ENCODE data around the gene TAF7L.

The TAF7L gene

DNA sequence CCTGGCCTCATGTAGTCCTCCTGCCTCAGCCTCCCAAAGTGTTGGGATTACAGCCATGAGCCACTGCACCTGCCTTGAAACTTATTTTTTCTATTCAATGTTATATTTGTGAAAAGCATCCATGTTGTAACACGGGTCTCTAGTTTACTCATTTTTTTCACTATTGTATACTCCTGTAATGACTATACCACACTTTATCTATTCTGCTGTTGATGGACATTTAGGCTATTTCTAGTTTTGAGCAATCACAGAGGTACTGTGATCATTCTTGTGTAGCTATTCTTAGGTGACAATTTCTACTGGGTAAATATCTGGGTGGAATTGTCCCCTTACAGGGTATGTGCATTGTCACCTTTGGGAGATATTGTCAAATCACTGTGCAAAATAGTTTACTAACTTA is 67.9 kb downstream of the TAF7L start:
- in situ Hi-C loops (cut with MboI; ENCODE audit: low sequenced_read_pairs), result no loop called here

- in situ Hi-C loops (cut with MboI; ENCODE audit: low sequenced_read_pairs), result no loop called here
Observed at GRCh38 chrX:101220662-101221260, 70.4 kb downstream of the TAF7L start.

GRCh38 chrX:101219864-101220346 is 71.2 kb downstream of the TAF7L start:
- in situ Hi-C loops (cut with MboI; ENCODE audit: low sequenced_read_pairs), result no loop called here

- in situ Hi-C loops (cut with MboI; ENCODE audit: low sequenced_read_pairs), result no loop called here
Observed at GRCh38 chrX:101219116-101219863, 71.8 kb downstream of the TAF7L start, which contains the start of gene DRP2. Gene DRP2, plus strand, starts transcription at chrX:101219786. Its CDS starts 11,862 bp downstream, at chrX:101231648.
